K562 (cell line): ENCODE data around the gene NUP62CL. TPM values are rescaled to one million over a fixed set of nuclear protein-coding genes. Genes with fewer than 3 reads are reported as not detected.
A peak's percentile ranks its signal among the peaks of the same experiment; 100 is the strongest.

ENCODE experiments used
- BDP1 ChIP-seq: IDR thresholded peaks from 3 replicates; pipeline ENCODE4 v1.6.1; 2011; ENCODE audit not compliant: insufficient read length, insufficient read depth
- CBFA2T3 ChIP-seq: fragments of 450-650 bp; IDR thresholded peaks from 2 replicates; pipeline ENCODE4 v1.6.1; 2017
- CXXC5 ChIP-seq: fragments of 250-450 bp; sonication (Bioruptor Pico); IDR thresholded peaks from 2 replicates; pipeline ENCODE4 v1.8.0; 2022; ENCODE audit warnings: inconsistent platforms, mild to moderate bottlenecking, moderate library complexity
- DMBX1 ChIP-seq: fragments of 250-450 bp; sonication (Bioruptor Pico); IDR thresholded peaks from 2 replicates; pipeline ENCODE4 v1.8.0; 2022; ENCODE audit warnings: inconsistent platforms, mild to moderate bottlenecking, moderate library complexity, borderline replicate concordance
- ELK3 ChIP-seq: fragments of 450-650 bp; formaldehyde crosslinking; IDR thresholded peaks from 2 replicates; pipeline ENCODE4 v1.4.0; 2020; ENCODE audit warnings: mild to moderate bottlenecking
- EZH2 ChIP-seq: IDR thresholded peaks from 2 replicates; pipeline ENCODE4 v1.6.1; 2012; ENCODE audit warnings: low read depth, mild to moderate bottlenecking, inconsistent platforms, low read length, borderline replicate concordance
- KLF6 ChIP-seq: fragments of 250-450 bp; sonication (Bioruptor Pico); IDR thresholded peaks from 2 replicates; pipeline ENCODE4 v1.4.0; 2020; ENCODE audit warnings: mild to moderate bottlenecking, moderate library complexity, borderline replicate concordance
- RBM34 ChIP-seq: fragments of 200-400 bp; formaldehyde crosslinking; IDR thresholded peaks from 2 replicates; pipeline ENCODE4 v1.6.1; 2018; ENCODE audit warnings: low read length, borderline replicate concordance; ENCODE audit not compliant: insufficient read depth
- RERE ChIP-seq: sonication (generic); formaldehyde crosslinking; IDR thresholded peaks from 2 replicates; pipeline ENCODE4 v1.8.0; 2023; ENCODE audit warnings: missing genetic modification reagents, mild to moderate bottlenecking, borderline replicate concordance
- SLC30A9 ChIP-seq: fragments of 250-450 bp; sonication (Bioruptor Pico); IDR thresholded peaks from 2 replicates; pipeline ENCODE4 v1.8.0; 2022; ENCODE audit warnings: mild to moderate bottlenecking, moderate library complexity
- SNRNP70 ChIP-seq: fragments of 200-400 bp; formaldehyde crosslinking; optimal IDR thresholded peaks from 2 replicates; pipeline ENCODE3; 2017; ENCODE audit warnings: low read depth, low read length
- TCF3 ChIP-seq: sonication (generic); formaldehyde crosslinking; IDR thresholded peaks from 2 replicates; pipeline ENCODE4 v1.4.0; 2020; ENCODE audit warnings: mild to moderate bottlenecking, missing genetic modification reagents
- TEAD4 ChIP-seq, 2 experiments: sonication (generic) in 1 of 2; formaldehyde crosslinking in 1 of 2; IDR thresholded peaks; 2 replicates each; pipeline versions ENCODE4 v1.6.1 to v1.8.0; 2012 to 2022; ENCODE audit warnings: borderline replicate concordance in 1 of 2, inconsistent platforms in 1 of 2, low read length in 1 of 2, mild to moderate bottlenecking in 1 of 2, missing genetic modification reagents in 1 of 2
- ZNF280A ChIP-seq: fragments of 450-650 bp; IDR thresholded peaks from 2 replicates; pipeline ENCODE4 v1.6.1; 2018; ENCODE audit warnings: mild to moderate bottlenecking, low read depth; ENCODE audit not compliant: partially characterized antibody
- polyA plus RNA-seq, 8 experiments: library from polyadenylated mRNA; depleted of rRNA in 4 of 8; stranded (reverse) in 5 of 8; unstranded in 3 of 8; fragments of >200 nt; fragmentation: Nextera tagmentation in 2 of 8; fragmentation: Illumina TruSeq in 1 of 8; extraction: Ambion mirVana in 2 of 8; extraction: Trizol in 1 of 8; gene quantifications; 2 replicates each; pipeline versions ENCODE4 v1.2.1 to v1.2.3, GENCODE V29; 2011 to 2014; ENCODE audit warnings: inconsistent platforms in 1 of 8, missing spikeins in 1 of 8
- total RNA-seq, 7 experiments: library from RNA; depleted of rRNA in 6 of 7; stranded (reverse); fragments of >200 nt in 6 of 7; fragmentation: Illumina TruSeq in 2 of 7; extraction: Trizol in 2 of 7; gene quantifications; 2 replicates each; pipeline versions ENCODE4 v1.2.1 to v1.2.3, GENCODE V29; 2011 to 2021; ENCODE audit warnings: low replicate concordance in 1 of 7
- TF ChIP-seq, protein P1 (sequence below): fragments of 250-450 bp; sonication (Bioruptor Pico); IDR thresholded peaks from 2 replicates; pipeline ENCODE4 v1.5.0; 2021; ENCODE audit warnings: mild to moderate bottlenecking, borderline replicate concordance
- TF ChIP-seq, protein P2 (sequence below): fragments of 450-650 bp; formaldehyde crosslinking; IDR thresholded peaks from 2 replicates; pipeline ENCODE4 v1.4.0; 2022; ENCODE audit warnings: missing genetic modification characterization

NUP62CL gene
- total and polyA plus RNA-seq, 9 of the 15 experiments (the other 6 are each of a cell fraction or from before 2014, with no cell fraction given), result 29.7 to 101 (median 42.7) TPM

DNA sequence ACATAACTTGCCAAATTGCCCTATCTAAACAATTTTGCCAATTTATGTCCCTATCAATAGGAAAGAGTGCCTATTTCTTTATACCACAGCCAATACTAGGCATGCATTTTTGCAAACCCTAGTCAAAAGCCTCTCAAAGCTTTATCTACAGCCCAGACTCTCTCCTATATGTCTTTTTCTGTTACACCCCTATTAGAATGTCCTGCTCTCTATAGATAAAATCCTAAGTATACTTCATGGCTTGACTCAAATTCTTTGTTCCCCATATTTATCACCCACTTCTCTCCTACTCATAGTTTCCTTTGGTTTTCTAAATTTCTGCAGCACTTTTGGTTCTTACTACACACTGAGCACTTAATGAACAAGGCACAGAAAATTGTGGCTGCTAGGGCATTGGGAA lies 38.0 kb downstream of the NUP62CL start (continued):
- no peak for TF ChIP-seq RERE (CRISPR knock-in tag)
- no peak for TF ChIP-seq BDP1
- TF ChIP-seq CXXC5 (CRISPR knock-in tag), result no peak
- no peak for TF ChIP-seq EZH2
- peak; percentile 75 for TF ChIP-seq TCF3 (CRISPR knock-in tag)
- TF ChIP-seq SLC30A9 (CRISPR knock-in tag), result no peak
- TF ChIP-seq KLF6 (CRISPR knock-in tag), result no peak
- TF ChIP-seq, protein P1, sequence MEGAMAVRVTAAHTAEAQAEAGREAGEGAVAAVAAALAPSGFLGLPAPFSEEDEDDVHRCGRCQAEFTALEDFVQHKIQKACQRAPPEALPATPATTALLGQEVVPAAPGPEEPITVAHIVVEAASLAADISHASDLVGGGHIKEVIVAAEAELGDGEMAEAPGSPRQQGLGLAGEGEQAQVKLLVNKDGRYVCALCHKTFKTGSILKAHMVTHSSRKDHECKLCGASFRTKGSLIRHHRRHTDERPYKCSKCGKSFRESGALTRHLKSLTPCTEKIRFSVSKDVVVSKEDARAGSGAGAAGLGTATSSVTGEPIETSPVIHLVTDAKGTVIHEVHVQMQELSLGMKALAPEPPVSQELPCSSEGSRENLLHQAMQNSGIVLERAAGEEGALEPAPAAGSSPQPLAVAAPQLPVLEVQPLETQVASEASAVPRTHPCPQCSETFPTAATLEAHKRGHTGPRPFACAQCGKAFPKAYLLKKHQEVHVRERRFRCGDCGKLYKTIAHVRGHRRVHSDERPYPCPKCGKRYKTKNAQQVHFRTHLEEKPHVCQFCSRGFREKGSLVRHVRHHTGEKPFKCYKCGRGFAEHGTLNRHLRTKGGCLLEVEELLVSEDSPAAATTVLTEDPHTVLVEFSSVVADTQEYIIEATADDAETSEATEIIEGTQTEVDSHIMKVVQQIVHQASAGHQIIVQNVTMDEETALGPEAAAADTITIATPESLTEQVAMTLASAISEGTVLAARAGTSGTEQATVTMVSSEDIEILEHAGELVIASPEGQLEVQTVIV (CRISPR knock-in tag), result no peak
- no peak for TF ChIP-seq RBM34
- peak; percentile 84 for TF ChIP-seq TEAD4 (IDR thresholded peaks at IDR 0.05; ENCODE audit: low read length)
- no peak for TF ChIP-seq TEAD4 (CRISPR knock-in tag; IDR thresholded peaks at IDR 0.05; ENCODE audit: borderline replicate concordance)
- no peak for TF ChIP-seq ELK3 (CRISPR knock-in tag)
- no peak for TF ChIP-seq DMBX1 (CRISPR knock-in tag)
- TF ChIP-seq, protein P2, sequence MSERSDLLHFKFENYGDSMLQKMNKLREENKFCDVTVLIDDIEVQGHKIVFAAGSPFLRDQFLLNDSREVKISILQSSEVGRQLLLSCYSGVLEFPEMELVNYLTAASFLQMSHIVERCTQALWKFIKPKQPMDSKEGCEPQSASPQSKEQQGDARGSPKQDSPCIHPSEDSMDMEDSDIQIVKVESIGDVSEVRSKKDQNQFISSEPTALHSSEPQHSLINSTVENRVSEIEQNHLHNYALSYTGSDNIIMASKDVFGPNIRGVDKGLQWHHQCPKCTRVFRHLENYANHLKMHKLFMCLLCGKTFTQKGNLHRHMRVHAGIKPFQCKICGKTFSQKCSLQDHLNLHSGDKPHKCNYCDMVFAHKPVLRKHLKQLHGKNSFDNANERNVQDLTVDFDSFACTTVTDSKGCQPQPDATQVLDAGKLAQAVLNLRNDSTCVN, result no peak
- TF ChIP-seq ZNF280A, result no peak
- peak; percentile 88 for TF ChIP-seq CBFA2T3
- TF ChIP-seq SNRNP70, result no peak
